Esophagus squamous epithelium (tissue), 4 donors: Measurements from ENCODE around the gene PRPF40B.

Experiments used
- POLR2A ChIP-seq, 4 donors: fragments of 450-650 bp; IDR thresholded peaks; one replicate each; pipeline ENCODE4 v1.6.1; 2017; ENCODE audit warnings: antibody characterized with exemption in 4 of 4, mild to moderate bottlenecking in 4 of 4, moderate library complexity in 3 of 4
- TF ChIP-seq, protein P1 (sequence below), 6 experiments: fragments of 450-650 bp in 4 of 6; fragments of 200-600 bp in 2 of 6; sonication (generic) in 2 of 6; IDR thresholded peaks; one replicate each; pipeline ENCODE4 v1.5.1; 2016 to 2019; ENCODE audit warnings: antibody characterized with exemption in 6 of 6, mild to moderate bottlenecking in 4 of 6, moderate library complexity in 4 of 6

GRCh38 chr12:49654715-49655114, 31.4 kb downstream of the PRPF40B start:
- TF ChIP-seq, protein P1, sequence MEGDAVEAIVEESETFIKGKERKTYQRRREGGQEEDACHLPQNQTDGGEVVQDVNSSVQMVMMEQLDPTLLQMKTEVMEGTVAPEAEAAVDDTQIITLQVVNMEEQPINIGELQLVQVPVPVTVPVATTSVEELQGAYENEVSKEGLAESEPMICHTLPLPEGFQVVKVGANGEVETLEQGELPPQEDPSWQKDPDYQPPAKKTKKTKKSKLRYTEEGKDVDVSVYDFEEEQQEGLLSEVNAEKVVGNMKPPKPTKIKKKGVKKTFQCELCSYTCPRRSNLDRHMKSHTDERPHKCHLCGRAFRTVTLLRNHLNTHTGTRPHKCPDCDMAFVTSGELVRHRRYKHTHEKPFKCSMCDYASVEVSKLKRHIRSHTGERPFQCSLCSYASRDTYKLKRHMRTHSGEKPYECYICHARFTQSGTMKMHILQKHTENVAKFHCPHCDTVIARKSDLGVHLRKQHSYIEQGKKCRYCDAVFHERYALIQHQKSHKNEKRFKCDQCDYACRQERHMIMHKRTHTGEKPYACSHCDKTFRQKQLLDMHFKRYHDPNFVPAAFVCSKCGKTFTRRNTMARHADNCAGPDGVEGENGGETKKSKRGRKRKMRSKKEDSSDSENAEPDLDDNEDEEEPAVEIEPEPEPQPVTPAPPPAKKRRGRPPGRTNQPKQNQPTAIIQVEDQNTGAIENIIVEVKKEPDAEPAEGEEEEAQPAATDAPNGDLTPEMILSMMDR (IDR thresholded peaks at IDR 0.05) = no peak
- TF ChIP-seq POLR2A (IDR thresholded peaks at IDR 0.05) = no peak
